Neural cell (in vitro differentiated cells): ENCODE results near the gene ITPK1. TPM values are rescaled to one million over a fixed set of nuclear protein-coding genes. Genes with fewer than 3 reads are reported as not detected.

Source experiments
- H2AFZ ChIP-seq: fragments of 200-600, 300-800 bp; sonication (generic), shearing (Covaris generic); 2 replicates; pipeline ENCODE4 v1.6.0; 2014; ENCODE audit warnings: low read depth, mild to moderate bottlenecking, antibody characterized with exemption, low read length, moderate library complexity
- H3F3A ChIP-seq: fragments of 200-600 bp; shearing (Covaris generic); 2 replicates; pipeline ENCODE4 v1.6.1; 2016; ENCODE audit warnings: mild to moderate bottlenecking, moderate library complexity, mixed read lengths, antibody characterized with exemption, low read length; ENCODE audit not compliant: insufficient read depth, poor library complexity, severe bottlenecking
- H3K27ac ChIP-seq: fragments of 200-600, 300-800 bp; sonication (generic), shearing (Covaris generic); 2 replicates; pipeline ENCODE4 v1.5.1; 2014; ENCODE audit warnings: mild to moderate bottlenecking, low read length, moderate library complexity
- H3K27me3 ChIP-seq: fragments of 300-800, 200-600 bp; sonication (generic), shearing (Covaris generic); 2 replicates; pipeline ENCODE4 v1.6.0; 2014; ENCODE audit warnings: mild to moderate bottlenecking, low read depth, low read length, moderate library complexity; ENCODE audit not compliant: insufficient read depth
- H3K36me3 ChIP-seq: fragments of 300-800, 200-600 bp; sonication (generic), shearing (Covaris generic); 2 replicates; pipeline ENCODE4 v1.5.1; 2014; ENCODE audit warnings: mild to moderate bottlenecking, antibody characterized with exemption, low read length, moderate library complexity; ENCODE audit not compliant: insufficient read depth
- H3K4me2 ChIP-seq: fragments of 300-800, 200-600 bp; sonication (generic), shearing (Covaris generic); 2 replicates; pipeline ENCODE4 v1.6.0; 2014; ENCODE audit warnings: mild to moderate bottlenecking, low read length
- H3K4me3 ChIP-seq: fragments of 300-800, 200-600 bp; sonication (generic), shearing (Covaris generic); 2 replicates; pipeline ENCODE4 v1.5.1; 2014; ENCODE audit warnings: mild to moderate bottlenecking, low read length, moderate library complexity
- H3K79me2 ChIP-seq: fragments of 200-600 bp; shearing (Covaris generic); replicated peaks from 2 replicates; pipeline ENCODE4 v1.6.0; 2014; ENCODE audit warnings: mild to moderate bottlenecking, low read length, moderate library complexity; ENCODE audit not compliant: insufficient read depth
- H3K9ac ChIP-seq: fragments of 300-800, 200-600 bp; sonication (generic), shearing (Covaris generic); 2 replicates; pipeline ENCODE4 v1.6.1; 2016; ENCODE audit warnings: mild to moderate bottlenecking, low read length, mixed read lengths
- H3K9me2 ChIP-seq: fragments of 200-600 bp; shearing (Covaris generic); 2 replicates; pipeline ENCODE4 v1.6.1; 2016; ENCODE audit warnings: mild to moderate bottlenecking, low read length, mixed read lengths; ENCODE audit not compliant: insufficient read depth
- H3K9me3 ChIP-seq: fragments of 200-600, 300-800 bp; sonication (generic), shearing (Covaris generic); 2 replicates; pipeline ENCODE4 v1.6.1; 2016; ENCODE audit warnings: mild to moderate bottlenecking, mixed run types, low read length, moderate library complexity, mixed read lengths
- H4K20me1 ChIP-seq: fragments of 200-600 bp; shearing (Covaris generic); 2 replicates; pipeline ENCODE4 v1.6.1; 2016; ENCODE audit warnings: mild to moderate bottlenecking, mixed run types; ENCODE audit not compliant: insufficient read depth
- CTCF ChIP-seq: fragments of 450-650 bp; IDR thresholded peaks from 2 replicates; pipeline ENCODE4 v1.5.1; 2014; ENCODE audit warnings: antibody characterized with exemption, mild to moderate bottlenecking, moderate library complexity; ENCODE audit not compliant: poor library complexity, severe bottlenecking
- EP300 ChIP-seq: fragments of 450-650 bp; conservative IDR thresholded peaks from 2 replicates; pipeline ENCODE4 v1.6.1; 2014; ENCODE audit warnings: antibody characterized with exemption, mild to moderate bottlenecking, moderate library complexity; ENCODE audit not compliant: poor library complexity, severe bottlenecking
- EZH2 ChIP-seq: fragments of 200-600, 300-800 bp; shearing (Covaris generic), sonication (generic); IDR thresholded peaks from 2 replicates; pipeline ENCODE4 v1.6.1; 2014; ENCODE audit warnings: antibody characterized with exemption, low read length, borderline replicate concordance, mild to moderate bottlenecking; ENCODE audit not compliant: insufficient read depth, poor library complexity, severe bottlenecking
- MXI1 ChIP-seq: fragments of 450-650 bp; conservative IDR thresholded peaks from 2 replicates; pipeline ENCODE4 v1.6.1; 2014; ENCODE audit warnings: antibody characterized with exemption, mild to moderate bottlenecking; ENCODE audit not compliant: poor library complexity, severe bottlenecking
- POLR2AphosphoS5 ChIP-seq: IDR thresholded peaks from 2 replicates; pipeline ENCODE4 v1.6.1; 2012
- RAD21 ChIP-seq: fragments of 450-650 bp; conservative IDR thresholded peaks from 2 replicates; pipeline ENCODE4 v1.6.1; 2014; ENCODE audit warnings: antibody characterized with exemption, mild to moderate bottlenecking, moderate library complexity
- REST ChIP-seq: IDR thresholded peaks from 2 replicates; pipeline ENCODE4 v1.6.1; 2012; ENCODE audit warnings: borderline replicate concordance
- SMC3 ChIP-seq: fragments of 450-650 bp; conservative IDR thresholded peaks from 2 replicates; pipeline ENCODE4 v1.6.1; 2014; ENCODE audit warnings: antibody characterized with exemption, mild to moderate bottlenecking, moderate library complexity; ENCODE audit not compliant: poor library complexity
- TAF1 ChIP-seq: IDR thresholded peaks from 2 replicates; pipeline ENCODE4 v1.6.1; 2012; ENCODE audit warnings: low read depth
- polyA plus RNA-seq: library from polyadenylated mRNA; depleted of rRNA; stranded (reverse); fragments of >200 nt; gene quantifications from 2 replicates; pipeline ENCODE4 v1.2.3, GENCODE V29; 2014

ITPK1 gene
- polyA plus RNA-seq, 1 donor from 2014 or later: 65.0 TPM

GRCh38 chr14:92898566-92899131 lies 217.1 kb downstream of the ITPK1 start:
- H3K9me2 ChIP-seq: no peaks in the 10 kb centered on the region
- H3K36me3 ChIP-seq: no peaks in the 10 kb centered on the region
- H3K9ac ChIP-seq: no peak overlapping the region
- H3K4me3 ChIP-seq: no peak overlapping the region
- no peaks in the 10 kb centered on the region for H3K9me3 ChIP-seq
- no peaks in the 10 kb centered on the region for H3K27me3 ChIP-seq
- TF ChIP-seq MXI1 (no peak), CTCF (no peak), TAF1 (no peak), REST (no peak), SMC3 (no peak), POLR2AphosphoS5 (no peak), RAD21 (no peak), EZH2 (no peak), EP300 (no peak)
- no peaks in the 10 kb centered on the region for H3F3A ChIP-seq
- H2AFZ ChIP-seq: no peak overlapping the region
- no peak overlapping the region for H3K4me2 ChIP-seq
- no peaks in the 10 kb centered on the region for H3K79me2 ChIP-seq
- H4K20me1 ChIP-seq: no peaks in the 10 kb centered on the region
- H3K27ac ChIP-seq: no peak overlapping the region

- H3K9ac ChIP-seq: no peak overlapping the region
- H3K9me2 ChIP-seq: no peaks in the 10 kb centered on the region
- no peak for TF ChIP-seq EZH2
- TF ChIP-seq SMC3: no peak
- TF ChIP-seq POLR2AphosphoS5: no peak
- TF ChIP-seq RAD21: no peak
- no peak for TF ChIP-seq EP300
- no peak for TF ChIP-seq CTCF
- no peak for TF ChIP-seq REST
- TF ChIP-seq MXI1: no peak
- TF ChIP-seq TAF1: no peak
- no peak overlapping the region for H3K4me3 ChIP-seq
- no peaks in the 10 kb centered on the region for H3K27me3 ChIP-seq
- no peaks in the 10 kb centered on the region for H3K36me3 ChIP-seq
- no peaks in the 10 kb centered on the region for H4K20me1 ChIP-seq
- no peaks in the 10 kb centered on the region for H3K9me3 ChIP-seq
- no peak overlapping the region for H2AFZ ChIP-seq
- H3K79me2 ChIP-seq: no peaks in the 10 kb centered on the region
- H3F3A ChIP-seq: no peaks in the 10 kb centered on the region
- no peak overlapping the region for H3K4me2 ChIP-seq
- no peak overlapping the region for H3K27ac ChIP-seq
These were observed 217.7 kb downstream of the ITPK1 start for GRCh38 chr14:92897922-92898565.
